HG03064 (cell line): Measurements from ENCODE around the gene PASK.
"Not testable (repeated sequence)": the region's sequence is repeated elsewhere in the genome, so short reads cannot be mapped to it uniquely, and the experiment has no call there.

Experiments used
- ATAC-seq: cut with Tn5 transposase; IDR thresholded peaks from one replicate; pipeline ENCODE4 v1.9.1; 2021; ENCODE audit warnings: low read depth; ENCODE audit not compliant: unreplicated experiment

The PASK gene

DNA sequence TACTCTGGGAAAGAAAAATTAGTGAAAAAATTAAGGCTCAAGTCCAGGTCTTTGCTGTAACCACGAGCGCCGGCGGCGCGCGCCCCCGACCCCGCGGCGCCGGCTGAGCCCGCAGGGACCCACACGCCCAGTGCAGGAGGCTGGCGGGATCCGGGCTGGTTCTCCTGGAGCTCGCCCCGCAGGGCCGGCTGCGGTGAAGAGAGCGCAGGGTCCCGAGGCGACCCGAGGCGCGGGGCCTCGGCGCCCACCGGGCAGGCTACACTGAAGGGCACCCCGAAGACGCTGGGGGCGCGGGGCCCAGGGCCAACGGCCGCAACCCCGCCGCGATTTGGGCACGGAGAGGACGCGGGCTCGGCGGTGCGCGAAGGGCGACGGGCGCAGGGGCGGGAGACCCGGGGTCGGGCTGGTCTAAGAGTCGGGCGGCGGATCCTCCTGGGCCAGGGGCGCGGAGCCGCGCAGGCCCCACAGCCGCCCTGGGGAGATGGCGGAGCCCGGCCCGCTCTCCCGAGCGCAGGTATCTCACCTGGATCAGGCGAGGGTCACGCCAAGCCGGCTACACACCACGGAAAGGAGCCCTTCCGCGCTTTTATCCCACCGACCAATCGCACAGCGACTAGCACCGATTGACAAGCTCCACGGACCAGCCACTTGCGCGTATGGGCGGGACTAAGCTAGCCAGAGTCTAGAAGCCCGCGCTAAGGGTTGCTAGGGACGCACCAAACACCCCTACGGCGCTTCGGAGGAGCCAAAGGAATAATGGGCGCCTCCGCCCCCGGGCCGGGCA lies at the start of gene PASK:
Gene PASK (minus strand): TSS at position 582 of the 784 bp plus-strand sequence. CDS start 6,440 bp downstream, outside the sequence.
- ATAC-seq = peak; percentile 66

DNA sequence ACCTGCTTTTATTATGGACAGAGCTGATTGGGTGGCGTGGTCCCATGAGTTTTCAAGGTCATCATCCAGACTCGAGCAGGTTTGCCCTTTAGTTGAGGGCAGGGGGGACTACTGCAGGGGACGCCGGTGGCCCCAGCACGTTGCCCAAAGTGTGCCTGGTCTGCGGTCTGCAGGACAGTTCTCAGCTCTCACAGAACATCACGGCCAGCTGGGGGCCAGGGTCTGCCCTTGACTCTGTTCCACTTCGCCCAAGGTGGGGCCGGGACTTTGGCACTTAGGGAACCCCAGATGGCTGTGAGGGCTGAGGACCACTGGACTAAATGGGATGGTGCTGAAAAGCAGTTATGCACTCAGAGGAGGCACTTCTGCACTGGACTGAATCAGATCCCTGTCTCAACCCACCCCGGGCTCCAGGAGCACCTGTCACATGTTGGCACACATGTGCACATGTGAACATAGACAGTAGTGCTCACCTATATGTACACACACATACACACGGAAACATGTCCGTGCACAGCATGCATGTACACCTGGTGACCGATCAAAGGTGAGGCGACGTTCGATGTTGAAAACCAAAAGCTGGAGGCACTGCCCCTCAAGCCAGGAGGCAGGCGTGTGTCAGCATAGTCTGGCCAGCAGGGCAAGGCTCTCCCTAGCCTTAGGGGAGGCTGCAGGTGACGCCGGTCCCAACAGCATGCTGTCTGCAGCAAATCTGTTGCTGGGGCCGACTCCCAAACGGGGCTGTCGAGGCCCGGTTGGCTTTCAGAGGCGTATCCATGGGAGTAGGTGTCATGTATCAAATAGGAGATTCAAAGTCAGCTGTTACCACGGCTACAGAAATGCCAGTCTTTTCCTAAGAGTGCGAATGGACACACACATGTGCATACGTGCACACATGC lies 49.4 kb upstream of the PASK start:
- no peak for ATAC-seq

DNA sequence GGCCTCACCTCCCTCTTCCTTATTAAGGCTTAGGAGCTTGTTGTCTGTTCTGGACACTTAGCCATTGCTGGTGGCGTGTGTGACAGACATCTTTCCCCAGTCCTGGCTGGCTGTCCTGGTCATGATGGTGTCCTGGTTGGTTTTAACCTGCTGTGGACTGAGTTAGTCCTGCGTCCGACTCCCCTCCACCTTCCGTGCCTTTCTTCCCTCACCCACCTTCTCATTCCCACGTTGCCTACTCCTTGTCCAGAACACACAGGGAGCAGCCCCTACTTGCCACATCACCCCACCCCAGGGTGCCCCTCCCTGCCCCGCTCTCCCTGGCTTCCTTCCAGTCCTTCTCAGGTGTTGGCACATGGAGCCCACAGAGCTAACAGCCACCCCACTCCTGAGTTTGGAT lies 48.7 kb upstream of the PASK start:
- ATAC-seq = no peak

DNA sequence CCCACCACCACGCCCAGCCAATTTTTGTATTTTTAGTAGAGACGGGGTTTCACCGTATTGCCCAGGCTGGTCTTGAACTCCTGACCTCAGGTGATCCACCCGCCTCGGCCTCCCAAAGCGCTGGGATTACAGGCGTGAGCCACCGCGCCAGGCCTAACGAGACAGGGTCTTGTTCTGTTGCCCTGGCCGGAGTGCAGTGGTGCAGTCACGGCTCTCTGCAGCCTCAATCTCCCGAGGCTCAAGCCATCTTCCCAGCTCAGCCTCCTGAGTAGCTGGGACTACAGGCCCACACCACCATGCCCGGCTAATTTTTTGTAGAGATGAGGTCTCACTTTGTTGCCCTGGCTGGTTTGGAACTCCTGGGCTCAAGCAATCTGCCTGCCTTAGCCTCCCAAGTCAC lies 48.0 kb upstream of the PASK start:
- not testable (repeated sequence) for ATAC-seq

DNA sequence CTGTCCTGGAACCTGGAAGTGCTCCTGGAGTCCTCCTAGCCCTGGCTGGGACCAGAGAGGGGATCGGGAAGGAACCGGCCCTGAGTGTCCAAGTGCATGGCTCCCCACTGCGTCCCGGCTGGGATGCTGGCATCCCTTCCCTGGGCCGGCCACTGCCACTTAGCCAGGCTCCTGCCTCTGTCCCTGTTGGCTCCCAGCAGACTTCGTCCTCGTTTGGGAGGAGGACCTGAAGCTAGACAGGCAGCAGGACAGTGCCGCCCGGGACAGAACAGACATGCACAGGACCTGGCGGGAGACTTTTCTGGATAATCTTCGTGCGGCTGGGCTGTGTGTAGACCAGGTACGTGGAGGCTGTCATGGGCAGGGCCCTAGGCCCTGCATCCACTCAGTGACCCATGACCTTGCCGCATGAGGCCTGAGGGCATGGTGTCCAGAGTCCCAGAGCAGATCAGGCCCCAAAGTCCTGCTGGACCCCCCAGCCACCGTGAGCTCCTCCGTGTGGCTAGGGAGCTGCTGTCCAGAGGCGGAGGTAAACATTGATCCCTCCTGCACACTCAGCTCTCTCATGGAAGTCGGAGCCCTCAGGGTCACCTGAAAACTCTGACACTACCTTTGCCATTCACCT lies 46.3 kb upstream of the PASK start:
- ATAC-seq = no peak

DNA sequence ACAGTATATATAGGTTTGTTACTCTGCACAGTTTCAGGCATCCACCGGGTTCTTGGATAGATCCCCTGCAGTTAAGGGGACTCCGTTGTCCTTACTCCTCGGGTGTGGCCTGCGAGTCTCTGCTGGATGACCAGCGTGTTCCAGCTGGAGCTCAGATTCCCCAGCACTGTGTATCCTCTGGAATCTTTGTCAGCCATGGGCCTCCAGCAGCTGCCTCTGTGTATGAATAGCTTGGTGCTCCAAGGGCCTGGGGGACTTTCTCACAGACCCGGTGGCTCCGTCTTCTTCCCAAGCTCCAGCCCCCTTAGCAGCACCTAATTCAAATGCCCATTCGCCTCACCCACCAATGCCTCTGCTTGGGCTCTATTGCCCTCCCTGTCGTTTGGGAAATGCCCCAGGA lies 45.5 kb upstream of the PASK start:
- ATAC-seq = no peak

DNA sequence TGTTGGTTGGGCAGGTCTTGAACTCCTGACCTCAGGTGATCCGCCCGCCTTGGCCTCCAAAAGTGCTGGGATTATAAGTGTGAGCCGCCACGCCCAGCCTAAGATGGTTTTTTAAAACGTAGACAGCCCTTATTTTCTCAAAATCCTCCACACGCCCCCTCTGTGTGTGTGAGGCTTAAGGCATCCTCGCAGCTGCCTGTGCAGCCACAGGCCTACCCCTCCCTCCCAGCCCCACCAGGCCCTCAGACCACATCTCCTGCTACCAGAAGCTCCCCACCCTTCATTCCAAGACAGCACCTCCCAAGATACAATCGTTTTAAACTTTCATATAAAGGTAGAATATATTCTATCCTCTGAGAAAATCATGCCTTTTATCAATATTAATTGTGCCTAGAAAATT lies 44.0 kb upstream of the PASK start:
- no peak for ATAC-seq

DNA sequence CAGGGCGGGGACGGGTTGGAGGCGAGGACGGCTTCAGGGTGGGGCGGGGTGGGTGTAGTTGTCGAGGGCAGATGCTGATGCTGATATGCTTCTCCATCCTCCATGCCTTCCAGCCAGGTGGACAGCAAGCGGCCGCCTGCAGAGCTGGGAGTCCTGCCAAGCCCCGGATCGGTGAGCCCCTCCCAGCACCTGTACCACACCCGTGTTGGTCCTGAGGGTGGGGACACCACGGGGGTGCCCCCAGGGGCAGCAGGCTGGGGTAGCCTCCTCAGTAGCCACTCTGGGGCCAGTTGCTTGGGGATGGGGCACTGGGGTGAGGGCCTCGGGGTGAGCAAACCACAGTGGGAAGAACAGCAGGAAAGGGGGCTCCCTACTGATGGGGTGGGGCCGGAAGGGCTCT lies 41.8 kb upstream of the PASK start:
- no peak for ATAC-seq

DNA sequence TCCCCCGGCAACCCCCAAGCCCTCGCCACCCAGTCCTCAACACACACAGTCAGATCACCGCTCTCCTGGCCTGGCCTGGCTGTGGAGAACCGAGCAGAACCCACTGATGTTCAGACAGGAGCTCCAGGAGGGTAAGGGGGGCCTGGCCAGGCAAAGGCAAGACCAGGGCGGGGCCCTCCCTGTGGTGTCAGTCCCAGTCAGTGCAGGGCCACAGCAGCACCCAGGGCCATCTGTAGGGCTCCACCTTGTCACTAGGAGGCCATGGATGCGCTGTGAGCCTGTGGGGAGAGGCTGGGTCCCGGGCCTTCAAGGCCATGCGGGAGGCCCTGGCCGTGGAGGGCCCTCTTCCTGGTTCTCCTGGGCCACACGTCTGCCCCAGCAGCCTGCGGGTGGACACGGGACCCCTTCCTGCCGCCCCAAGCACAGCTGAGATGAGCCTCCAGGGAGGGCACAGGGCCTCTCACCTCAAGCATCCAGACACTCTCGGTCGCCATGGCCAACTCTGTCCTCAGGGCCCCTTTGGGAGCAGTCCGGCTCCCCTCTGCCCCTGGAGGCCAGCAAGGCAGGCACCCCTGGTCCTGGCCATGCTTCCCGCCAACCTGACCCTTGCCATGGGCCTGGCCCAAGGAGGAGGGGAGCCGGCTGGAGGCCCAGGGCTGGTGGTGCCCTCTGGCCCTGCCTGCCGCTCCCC lies 41.2 kb upstream of the PASK start:
- ATAC-seq = no peak

DNA sequence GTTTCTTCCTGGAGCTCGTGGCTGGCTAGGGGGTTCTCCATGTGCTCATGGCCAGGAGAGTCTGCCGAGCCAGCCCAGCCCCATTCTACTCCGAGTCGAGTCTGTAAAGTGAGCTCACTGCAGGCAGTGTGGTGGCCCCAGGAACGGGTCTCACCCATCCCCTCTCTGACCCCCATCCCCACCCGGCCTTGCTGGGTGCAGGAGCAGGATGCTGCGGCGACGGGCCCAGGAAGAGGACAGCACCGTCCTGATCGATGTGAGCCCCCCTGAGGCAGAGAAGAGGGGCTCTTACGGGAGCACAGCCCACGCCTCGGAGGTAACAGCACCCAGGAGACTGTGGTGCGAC lies 40.6 kb upstream of the PASK start:
- no peak for ATAC-seq

DNA sequence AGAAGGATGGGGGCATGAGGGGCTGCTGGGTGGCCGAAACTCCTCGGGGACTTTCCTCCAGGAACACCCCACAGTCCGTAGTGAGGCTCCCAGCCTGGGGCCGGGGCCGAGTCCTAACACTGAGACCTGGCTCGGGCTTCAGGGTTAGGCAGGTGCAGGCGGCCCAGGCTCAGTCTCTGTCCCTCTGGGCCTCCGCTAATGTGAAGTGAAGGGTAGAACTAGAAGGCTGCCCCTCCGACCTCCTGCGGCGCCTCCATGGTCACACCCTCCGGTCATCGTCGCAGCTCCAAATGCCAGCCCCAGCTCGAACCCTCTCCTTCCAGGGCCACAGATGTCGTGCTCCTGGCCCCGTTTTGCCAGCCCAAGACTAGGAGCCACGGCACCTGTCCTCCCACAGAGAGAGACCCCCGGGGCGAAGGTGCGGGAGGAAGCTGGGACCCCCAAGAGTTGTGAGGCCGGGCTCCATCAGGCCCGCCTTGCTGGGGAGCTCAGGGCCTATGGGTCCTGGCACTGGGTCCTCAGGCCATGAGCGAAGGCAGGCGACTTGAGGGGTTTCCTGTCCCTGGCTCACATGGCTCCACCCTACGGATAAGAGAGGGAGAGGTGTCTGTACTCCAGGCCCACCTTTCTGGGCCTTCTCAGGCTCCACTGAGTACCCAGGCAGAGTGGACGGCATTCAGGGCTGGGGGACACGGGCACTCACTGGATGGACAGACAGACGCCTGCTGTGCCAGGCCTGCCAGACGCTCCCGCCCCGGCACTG lies 40.0 kb upstream of the PASK start:
- no peak for ATAC-seq

DNA sequence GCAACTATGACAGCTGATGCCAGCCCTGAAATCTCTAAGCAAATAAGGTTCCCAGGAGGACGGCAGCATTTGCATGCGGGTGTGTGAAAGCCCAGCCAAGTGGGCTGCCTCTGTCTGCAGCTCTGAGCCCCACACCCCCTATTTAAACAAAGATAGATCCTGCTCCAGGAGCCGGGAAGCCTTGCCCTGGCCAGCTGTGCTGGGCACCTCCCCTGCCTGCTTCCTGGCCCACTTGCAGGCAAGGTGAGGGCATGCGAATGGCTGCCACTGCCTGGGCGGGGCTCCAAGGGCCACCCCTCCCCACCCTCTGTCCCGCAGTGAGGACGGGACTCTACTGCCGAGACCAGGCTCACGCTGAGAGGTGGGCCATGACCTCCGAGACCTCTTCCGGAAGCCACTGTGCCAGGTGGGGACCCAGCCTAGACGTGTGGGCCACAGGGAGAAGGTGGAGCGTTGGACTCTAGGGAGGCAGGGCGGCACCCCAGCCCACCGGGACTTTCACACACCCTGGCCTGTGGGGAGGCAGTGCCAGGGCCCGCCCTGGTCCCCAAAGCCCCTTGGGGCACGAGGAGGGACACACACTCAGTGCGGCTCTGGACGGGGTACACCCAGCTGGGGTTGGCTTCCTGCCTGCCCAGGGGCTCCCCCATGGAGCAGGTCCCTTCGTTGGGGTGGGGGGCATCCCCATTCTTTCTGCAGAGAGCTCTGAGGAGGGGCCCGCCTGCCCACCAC lies 39.3 kb upstream of the PASK start, which contains the start of gene ANO7:
Gene ANO7 (plus strand): TSS at position 317 of the 732 bp plus-strand sequence. CDS start 1,387 bp downstream, outside the sequence.
- ATAC-seq = no peak

DNA sequence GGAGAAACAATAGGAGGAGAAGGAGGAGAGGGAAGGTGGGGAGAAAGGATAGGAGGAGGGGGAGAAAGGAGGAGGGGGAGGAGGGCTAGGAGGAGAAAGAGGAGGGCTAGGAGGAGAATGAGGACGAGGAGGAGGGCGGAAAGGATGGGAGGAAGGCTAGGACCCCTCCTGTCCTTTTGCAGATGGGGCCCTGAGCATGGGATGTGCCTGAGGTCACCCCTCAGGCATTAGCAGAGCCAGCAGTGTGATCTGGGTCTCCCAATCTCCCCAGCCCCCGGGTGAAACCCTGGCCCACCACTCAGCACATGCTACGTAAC lies 38.6 kb upstream of the PASK start:
- ATAC-seq = no peak

DNA sequence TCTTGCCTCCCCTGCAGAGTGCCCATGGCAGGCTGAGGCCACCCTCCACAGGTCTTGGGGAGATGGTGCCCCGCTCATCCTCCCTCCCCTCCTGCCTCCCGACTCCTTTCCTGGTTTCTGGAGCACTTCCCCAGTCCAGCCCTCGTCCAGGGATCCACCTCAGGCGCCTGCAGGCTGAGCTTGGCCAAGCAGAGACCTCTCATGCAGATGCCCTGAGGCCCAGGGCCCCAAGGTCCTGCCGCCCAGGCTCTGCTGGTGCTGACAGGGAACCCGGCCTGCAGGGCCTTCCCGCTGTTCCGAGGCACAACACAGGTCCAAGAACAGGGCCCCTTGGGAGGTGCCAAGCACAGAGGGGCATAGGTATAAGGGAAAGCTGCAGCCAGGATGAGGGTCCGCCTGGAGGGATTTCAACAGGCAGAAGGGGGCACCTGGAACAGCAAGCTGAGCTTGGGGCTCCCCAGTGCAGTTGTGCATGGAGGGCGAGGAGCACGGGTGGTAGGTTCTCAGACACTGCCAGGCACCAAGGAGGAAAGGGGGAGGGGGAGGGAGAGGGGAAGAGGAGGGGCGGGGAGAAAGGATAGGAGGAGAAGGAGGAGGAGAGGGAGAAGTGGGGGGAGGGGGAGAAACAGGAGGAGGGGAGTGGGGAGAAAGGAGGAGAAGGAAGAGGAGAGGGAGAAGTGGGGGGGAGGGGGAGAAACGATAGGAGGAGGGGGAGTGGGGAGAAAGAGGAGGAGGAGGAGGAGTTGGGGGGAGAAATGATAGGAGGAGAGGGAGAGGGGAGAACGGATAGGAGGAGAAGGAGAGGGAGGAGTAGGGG lies 38.0 kb upstream of the PASK start:
- ATAC-seq = no peak

DNA sequence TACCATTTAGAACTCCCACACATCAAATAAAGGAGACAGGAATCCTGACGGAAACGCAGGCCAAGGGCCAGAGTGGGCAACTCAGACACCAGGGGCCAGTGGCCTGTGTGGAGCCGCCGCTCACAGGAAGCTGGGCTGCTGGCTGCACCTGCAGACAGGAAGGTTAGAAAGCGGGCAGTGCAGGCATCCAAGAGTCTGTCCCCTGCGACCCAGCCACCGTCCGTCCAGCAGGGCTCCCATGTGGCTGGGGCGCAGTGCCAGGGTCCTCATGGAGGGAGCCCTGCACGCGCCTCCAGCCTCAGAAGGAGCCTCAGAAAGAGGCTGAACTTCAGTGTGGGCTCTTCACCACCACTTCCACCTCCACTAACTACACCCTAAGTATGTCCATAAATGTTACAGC lies 36.7 kb upstream of the PASK start:
- no peak for ATAC-seq

DNA sequence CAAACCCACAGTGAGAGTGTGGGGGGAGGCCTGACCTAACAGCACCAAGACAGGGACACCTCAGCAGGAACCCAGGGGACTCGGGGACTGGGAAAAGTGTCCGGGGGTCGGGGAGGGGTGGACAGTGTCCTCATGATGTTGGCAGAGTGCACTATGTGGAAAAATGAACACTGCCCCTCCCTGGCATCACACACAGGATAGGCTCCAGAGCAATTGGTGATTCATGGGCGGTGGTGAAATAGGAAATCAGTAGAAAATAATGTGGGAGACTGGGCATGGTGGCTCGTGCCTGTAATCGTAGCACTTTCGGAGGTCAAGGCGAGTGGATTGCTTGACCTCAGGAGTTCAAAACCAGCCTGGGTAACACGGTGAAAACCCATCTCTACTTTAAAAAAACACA lies 35.6 kb upstream of the PASK start:
- ATAC-seq = no peak

DNA sequence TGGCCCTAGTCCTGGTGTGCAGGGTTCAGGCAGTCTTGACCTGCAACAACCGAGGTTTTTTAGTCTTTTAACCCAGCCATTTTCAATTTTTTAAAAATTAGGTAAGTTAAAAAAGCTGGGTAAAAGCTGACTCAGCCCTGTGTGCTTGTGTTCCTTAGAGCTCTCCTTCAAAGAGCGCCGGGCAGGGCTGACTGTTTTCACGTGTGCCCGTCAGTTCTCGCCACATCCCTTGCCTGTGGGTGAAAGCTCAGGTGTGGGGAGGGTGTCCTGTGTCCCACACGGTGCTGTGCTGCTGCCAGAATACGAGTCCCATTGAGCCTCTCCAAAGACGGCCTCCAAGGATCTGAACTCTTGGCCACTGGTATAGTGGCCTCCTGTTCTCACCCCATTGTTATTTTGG lies 33.9 kb upstream of the PASK start:
- no peak for ATAC-seq

DNA sequence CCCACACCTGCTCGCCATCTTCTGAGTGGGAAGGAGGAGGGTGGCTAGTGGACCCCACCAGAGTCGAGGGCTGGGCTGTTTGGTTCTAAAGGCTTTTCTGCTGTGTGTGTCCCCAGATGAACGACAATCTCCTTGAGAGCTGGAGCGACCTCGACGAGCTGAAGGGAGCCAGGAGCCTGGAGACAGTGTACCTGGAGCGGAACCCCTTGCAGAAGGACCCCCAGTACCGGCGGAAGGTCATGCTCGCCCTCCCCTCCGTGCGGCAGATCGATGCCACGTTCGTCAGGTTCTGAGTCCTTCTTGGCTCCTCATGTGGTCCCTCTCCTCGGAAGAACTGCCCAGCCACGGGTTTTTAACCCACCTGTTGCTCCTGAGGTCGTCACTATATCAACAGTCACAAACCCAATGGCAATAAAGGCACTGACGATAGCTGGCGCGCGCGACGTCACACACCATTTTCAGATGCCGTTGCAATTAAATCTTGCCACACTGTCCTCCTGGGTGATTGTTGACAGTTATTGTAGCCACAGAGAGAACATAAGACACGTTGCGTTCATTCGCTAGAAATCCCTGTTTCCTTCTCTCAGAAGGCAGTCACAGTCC lies 33.4 kb upstream of the PASK start:
- no peak for ATAC-seq
